NB4 (cell line): ENCODE results near the gene CYP27C1.

Experiments
- MYC ChIP-seq: IDR thresholded peaks from 2 replicates; pipeline ENCODE4 v1.6.1; 2011; ENCODE audit warnings: low read depth, low read length
- POLR2A ChIP-seq: IDR thresholded peaks from 2 replicates; pipeline ENCODE4 v1.6.1; 2011; ENCODE audit warnings: mild to moderate bottlenecking; ENCODE audit not compliant: insufficient read length; ENCODE audit errors: extremely low read depth
- TF ChIP-seq, protein P1 (sequence below): IDR thresholded peaks from one replicate; pipeline ENCODE4 v1.5.1; 2012; ENCODE audit warnings: low read depth, low read length

DNA sequence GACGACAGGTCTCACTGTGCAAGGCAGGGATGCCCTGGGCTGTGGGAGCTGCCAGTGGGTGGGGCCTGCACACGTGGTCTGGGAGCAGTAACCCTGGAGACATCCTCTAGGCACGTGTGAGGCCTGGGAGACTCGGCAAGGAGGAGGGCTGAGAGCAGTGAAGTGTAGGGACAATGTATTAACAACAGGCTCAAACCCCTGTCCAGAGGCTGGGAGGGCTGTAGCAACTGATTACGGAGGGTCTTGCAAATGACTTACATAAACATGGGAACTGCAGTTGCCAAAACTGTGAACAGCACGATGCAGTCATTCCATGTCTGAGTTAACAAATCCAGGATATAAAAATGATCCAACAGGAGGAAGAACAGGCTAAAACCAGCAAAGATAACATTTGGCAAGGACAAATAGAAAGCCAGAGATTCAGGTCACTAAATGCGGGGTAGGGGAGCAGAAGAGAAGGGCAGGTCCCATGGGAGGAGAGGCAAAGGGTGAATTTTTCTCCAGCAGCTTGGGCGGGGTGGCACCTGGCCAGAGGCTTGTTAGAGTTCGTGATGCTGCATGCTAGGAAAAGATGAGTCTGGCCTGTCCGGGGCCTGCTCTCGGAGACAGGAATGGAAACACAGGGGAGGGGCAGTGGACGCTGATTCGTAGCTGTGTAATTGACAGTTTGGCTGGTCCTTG lies 44.9 kb downstream of the CYP27C1 start:
- TF ChIP-seq, protein P1, sequence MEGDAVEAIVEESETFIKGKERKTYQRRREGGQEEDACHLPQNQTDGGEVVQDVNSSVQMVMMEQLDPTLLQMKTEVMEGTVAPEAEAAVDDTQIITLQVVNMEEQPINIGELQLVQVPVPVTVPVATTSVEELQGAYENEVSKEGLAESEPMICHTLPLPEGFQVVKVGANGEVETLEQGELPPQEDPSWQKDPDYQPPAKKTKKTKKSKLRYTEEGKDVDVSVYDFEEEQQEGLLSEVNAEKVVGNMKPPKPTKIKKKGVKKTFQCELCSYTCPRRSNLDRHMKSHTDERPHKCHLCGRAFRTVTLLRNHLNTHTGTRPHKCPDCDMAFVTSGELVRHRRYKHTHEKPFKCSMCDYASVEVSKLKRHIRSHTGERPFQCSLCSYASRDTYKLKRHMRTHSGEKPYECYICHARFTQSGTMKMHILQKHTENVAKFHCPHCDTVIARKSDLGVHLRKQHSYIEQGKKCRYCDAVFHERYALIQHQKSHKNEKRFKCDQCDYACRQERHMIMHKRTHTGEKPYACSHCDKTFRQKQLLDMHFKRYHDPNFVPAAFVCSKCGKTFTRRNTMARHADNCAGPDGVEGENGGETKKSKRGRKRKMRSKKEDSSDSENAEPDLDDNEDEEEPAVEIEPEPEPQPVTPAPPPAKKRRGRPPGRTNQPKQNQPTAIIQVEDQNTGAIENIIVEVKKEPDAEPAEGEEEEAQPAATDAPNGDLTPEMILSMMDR: no peak
- TF ChIP-seq MYC (no peak), POLR2A (no peak)
